ENCODE results near the gene MMAA.
"Not testable (repeated sequence)": the region's sequence is repeated elsewhere in the genome, so short reads cannot be mapped to it uniquely, and the experiment has no call there.

MMAA gene

GRCh38 chr4:145618932-145619638 is at the start of gene MMAA:
Gene MMAA, plus strand, starts transcription at chr4:145619385. Its CDS starts 19,755 bp downstream, at chr4:145639140.
- DNase-seq (ENCODE audit: low read depth), result peak; percentile 95

- not testable (repeated sequence) for DNase-seq (ENCODE audit: low read depth)
Observed at GRCh38 chr4:145574546-145574945, 44.6 kb upstream of the MMAA start.

- DNase-seq (ENCODE audit: low read depth), result no peak
Observed at GRCh38 chr4:145580906-145581305, 38.3 kb upstream of the MMAA start.

GRCh38 chr4:145583191-145584055 is 35.8 kb upstream of the MMAA start:
- no peak for DNase-seq (ENCODE audit: low read depth)

GRCh38 chr4:145587088-145587754 is 32.0 kb upstream of the MMAA start:
- no peak for DNase-seq (ENCODE audit: low read depth)

GRCh38 chr4:145589381-145589780 is 29.8 kb upstream of the MMAA start:
- not testable (repeated sequence) for DNase-seq (ENCODE audit: low read depth)

GRCh38 chr4:145589916-145590702 is 29.1 kb upstream of the MMAA start:
- no peak for DNase-seq (ENCODE audit: low read depth)

- no peak for DNase-seq (ENCODE audit: low read depth)
Observed at GRCh38 chr4:145602129-145602760, 16.9 kb upstream of the MMAA start.

GRCh38 chr4:145605941-145606340 is 13.2 kb upstream of the MMAA start:
- DNase-seq (ENCODE audit: low read depth), result no peak

GRCh38 chr4:145609481-145610427 is 9.4 kb upstream of the MMAA start:
- DNase-seq (ENCODE audit: low read depth), result peak; percentile 17

- DNase-seq (ENCODE audit: low read depth), result no peak
Observed at GRCh38 chr4:145613566-145614232, 5.5 kb upstream of the MMAA start.

- DNase-seq (ENCODE audit: low read depth), result no peak
Observed at GRCh38 chr4:145614233-145614610, 5.0 kb upstream of the MMAA start.

GRCh38 chr4:145618210-145618931 is 814 bp upstream of the MMAA start:
- DNase-seq (ENCODE audit: low read depth), result no peak

GRCh38 chr4:145619639-145619996 is 433 bp downstream of the MMAA start:
- DNase-seq (ENCODE audit: low read depth), result no peak

- DNase-seq (ENCODE audit: low read depth), result not testable (repeated sequence)
Observed at GRCh38 chr4:145622067-145622466, 2.9 kb downstream of the MMAA start.

- DNase-seq (ENCODE audit: low read depth), result no peak
Observed at GRCh38 chr4:145623831-145624230, 4.6 kb downstream of the MMAA start.

- DNase-seq (ENCODE audit: low read depth), result no peak
Observed at GRCh38 chr4:145625677-145626622, 6.8 kb downstream of the MMAA start.

- DNase-seq (ENCODE audit: low read depth), result no peak
Observed at GRCh38 chr4:145626623-145626982, 7.4 kb downstream of the MMAA start.
